GM12872 (cell line): ENCODE data around the gene ZNF677.
"Not testable (repeated sequence)": the region's sequence is repeated elsewhere in the genome, so short reads cannot be mapped to it uniquely, and the experiment has no call there.

ENCODE experiments used
- TF ChIP-seq, protein P1 (sequence below): IDR thresholded peaks from 3 replicates; pipeline ENCODE4 v1.5.1; 2011; ENCODE audit warnings: low read depth, mild to moderate bottlenecking, low read length, moderate library complexity; ENCODE audit not compliant: insufficient read depth

Gene ZNF677

DNA sequence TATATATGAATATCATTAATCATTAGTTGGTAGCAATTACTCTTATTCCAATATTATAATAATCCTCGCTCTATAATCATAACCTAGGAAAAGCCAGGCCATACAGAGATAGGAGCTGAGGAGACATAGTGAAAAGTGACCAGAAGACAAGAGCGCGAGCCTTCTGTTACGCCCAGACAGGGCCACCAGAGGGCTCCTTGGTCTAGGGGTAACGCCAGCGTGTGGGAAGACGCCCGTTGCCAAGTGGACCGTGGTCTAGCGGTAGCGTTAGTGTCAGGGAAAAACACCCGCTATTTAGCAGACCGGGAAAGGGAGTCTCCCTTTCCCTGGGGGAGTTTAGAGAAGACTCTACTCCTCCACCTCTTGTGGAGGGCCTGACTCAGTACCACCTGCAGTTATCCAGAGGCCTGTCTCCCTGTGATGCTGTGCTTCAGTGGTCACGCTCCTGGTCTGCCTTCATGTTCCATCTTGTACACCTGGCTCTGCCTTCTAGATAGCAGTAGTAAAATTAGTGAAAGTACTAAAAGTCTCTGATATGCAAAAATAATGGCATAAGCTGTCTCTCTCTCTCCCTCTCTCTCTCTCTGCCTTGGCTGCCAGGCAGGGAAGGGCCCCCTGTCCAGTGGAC lies 3.2 kb upstream of the ZNF677 start, which contains the start of gene VN1R2:
VN1R2 (plus strand) TSS at position 578 of the 628 bp plus-strand sequence. CDS start 84 bp downstream, outside the sequence.
- TF ChIP-seq, protein P1, sequence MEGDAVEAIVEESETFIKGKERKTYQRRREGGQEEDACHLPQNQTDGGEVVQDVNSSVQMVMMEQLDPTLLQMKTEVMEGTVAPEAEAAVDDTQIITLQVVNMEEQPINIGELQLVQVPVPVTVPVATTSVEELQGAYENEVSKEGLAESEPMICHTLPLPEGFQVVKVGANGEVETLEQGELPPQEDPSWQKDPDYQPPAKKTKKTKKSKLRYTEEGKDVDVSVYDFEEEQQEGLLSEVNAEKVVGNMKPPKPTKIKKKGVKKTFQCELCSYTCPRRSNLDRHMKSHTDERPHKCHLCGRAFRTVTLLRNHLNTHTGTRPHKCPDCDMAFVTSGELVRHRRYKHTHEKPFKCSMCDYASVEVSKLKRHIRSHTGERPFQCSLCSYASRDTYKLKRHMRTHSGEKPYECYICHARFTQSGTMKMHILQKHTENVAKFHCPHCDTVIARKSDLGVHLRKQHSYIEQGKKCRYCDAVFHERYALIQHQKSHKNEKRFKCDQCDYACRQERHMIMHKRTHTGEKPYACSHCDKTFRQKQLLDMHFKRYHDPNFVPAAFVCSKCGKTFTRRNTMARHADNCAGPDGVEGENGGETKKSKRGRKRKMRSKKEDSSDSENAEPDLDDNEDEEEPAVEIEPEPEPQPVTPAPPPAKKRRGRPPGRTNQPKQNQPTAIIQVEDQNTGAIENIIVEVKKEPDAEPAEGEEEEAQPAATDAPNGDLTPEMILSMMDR: not testable (repeated sequence)

DNA sequence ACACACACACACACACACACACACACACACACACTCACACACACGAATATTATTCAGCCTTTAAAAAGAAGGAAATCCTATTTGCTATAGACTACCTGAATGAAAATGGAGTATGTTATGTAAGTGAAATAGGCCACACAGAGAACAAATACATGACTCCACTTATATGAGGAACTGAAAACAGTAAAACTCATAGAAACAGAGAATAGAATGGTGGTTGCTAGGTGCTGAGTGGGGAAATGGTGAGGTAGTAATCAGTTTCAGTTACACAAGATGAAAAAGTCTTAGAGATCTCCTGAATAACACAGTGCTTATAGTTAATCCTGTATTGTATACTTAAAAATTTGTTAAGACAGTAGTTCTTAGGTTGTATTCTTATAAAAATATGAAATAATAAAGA lies 8.2 kb downstream of the ZNF677 start:
- TF ChIP-seq, protein P1: no peak

DNA sequence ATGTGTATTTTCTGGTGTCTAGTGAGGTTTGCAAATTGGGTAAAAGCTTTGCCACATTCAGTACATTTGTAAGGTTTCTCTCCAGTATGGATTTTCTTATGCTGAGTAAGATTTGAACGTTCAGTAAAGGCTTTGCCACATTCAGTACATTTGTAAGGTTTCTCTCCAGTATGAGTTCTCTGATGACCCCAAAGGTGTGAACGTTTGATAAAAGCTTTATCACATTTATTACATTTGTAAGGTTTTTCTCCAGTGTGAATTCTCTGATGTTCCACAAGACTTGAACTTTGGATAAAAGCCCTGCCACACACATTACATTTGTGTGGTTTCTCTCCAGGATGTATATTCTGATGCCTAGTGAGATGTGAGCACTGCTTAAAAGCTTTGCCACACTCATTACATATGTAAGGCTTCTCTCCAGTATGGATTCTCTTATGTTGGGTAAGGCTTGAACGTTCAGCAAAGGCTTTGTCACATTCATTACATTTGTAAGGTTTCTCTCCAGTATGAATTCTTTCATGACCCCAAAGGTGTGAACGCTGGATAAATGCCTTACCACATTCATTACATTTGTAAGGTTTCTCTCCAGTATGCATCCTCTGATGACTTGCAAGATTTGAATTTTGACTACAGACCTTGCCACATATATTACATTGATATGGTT lies 17.4 kb downstream of the ZNF677 start:
- TF ChIP-seq, protein P1: no peak

DNA sequence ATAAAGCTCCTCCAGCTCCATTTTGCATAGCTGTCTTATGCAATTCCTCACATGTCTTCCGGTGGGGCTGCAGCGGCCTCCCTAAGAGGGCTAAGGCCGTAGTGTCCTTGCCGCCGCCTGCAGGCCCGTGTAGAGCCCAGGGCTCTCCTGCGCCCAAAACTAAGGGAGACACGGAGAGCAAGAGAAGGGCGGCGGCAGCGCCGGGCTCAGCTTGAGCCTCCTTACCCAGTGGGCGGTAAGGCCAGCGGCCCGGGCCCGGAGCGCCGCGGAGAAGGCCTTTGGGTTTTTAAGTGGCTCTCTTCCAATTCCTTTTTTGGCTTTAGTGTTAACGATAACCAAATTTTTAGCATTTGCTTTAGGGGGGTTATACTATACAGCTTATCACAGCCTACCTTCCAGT lies 30.1 kb downstream of the ZNF677 start:
- TF ChIP-seq, protein P1: no peak

DNA sequence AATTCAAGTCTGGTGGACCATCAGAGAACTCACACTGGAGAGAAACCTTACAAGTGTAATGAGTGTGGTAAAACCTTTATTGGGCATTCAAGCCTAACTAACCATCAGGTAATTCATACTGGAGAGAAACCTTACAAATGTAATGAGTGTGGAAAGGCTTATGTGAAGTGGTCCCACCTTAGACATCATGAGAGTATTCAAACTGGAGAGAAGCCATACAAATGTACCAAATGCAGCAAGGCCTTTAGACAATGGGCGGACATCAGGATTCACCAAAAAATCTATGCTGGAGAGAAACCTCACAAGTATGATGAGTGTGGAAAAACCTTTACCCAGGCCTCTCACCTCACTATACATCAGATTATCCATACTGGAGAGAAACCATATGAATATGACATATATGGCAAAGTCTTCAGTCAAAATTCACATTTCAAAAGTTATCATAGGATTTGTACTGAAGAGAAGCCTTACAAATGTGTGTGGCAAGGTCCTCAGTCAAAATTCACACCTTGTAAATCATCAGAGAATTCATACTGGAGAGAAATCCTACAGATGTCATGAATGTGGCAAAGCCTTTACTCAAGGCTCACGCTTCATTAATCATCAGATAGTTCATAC lies 41.9 kb downstream of the ZNF677 start:
- TF ChIP-seq, protein P1: no peak

DNA sequence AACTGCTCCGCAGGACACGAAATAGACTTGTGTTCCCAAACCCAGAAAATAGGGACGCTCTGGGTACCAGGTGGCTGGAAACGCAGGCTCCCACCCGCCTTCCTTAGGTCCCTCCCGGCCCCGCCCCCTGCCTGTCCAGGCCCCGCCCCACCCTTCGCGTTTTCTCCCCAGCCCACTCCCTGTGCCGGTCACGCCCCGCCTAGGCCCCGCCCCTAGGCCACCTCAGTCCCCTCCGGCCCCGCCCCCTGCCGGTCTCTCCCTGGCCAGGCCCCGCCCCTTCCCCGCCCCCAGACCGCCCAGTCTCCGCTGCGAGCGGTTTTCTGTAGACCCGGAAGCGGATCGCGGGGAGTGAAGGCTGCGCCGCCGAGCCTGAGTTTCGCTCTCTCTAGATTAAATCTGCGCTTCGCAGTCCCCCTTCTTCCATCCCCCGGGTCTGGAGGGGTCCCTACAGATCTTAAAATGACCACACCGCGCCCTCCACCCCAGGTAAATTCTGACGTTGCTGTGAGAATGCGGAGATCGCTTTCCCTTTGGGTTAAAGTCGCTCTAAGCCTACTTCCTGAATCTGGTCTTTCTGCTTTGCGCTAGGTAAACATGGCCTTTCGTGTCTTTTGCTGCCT lies 57.8 kb downstream of the ZNF677 start:
- TF ChIP-seq, protein P1: no peak

DNA sequence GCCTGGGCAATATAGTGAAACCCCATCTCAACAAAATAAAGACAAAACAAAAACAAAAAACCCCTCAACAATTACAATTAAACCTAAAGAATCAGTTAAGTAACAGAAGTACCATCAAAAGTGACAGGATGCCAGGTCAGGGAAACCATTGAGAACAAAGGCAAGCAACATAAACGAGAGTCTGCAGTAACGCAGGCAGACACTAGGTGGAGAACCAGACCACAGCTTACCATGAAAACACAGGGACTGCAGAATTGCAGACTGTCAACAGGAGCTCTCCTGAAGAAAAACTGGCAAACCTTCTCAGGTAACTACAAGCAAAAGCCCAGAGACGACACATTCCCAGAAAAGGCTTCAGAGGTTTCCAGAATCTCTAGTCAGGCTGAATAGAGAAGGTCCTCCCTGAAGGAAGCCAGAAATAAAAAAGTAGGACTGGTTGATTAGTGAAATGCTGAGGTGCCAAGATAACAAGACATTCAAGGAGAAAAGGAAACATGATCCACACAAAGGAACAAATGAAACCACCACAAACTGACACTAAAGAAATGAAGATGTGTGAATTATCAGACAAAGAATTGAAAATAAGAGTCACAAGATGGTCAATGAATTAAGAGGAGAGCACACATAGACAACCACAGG lies 59.3 kb downstream of the ZNF677 start:
- TF ChIP-seq, protein P1: peak; percentile 86
